Fibroblast of the conjunctiva (primary cell): ENCODE results near the gene FAM76A.
"Not testable (repeated sequence)": the region's sequence is repeated elsewhere in the genome, so short reads cannot be mapped to it uniquely, and the experiment has no call there.

ENCODE experiments used
- DNase-seq: peaks from one replicate; pipeline ENCODE4 v3.0.0-alpha.2; 2010; ENCODE audit warnings: low read depth

The FAM76A gene

GRCh38 chr1:27778056-27778455, 52.3 kb downstream of the FAM76A start:
- no peak for DNase-seq

DNA sequence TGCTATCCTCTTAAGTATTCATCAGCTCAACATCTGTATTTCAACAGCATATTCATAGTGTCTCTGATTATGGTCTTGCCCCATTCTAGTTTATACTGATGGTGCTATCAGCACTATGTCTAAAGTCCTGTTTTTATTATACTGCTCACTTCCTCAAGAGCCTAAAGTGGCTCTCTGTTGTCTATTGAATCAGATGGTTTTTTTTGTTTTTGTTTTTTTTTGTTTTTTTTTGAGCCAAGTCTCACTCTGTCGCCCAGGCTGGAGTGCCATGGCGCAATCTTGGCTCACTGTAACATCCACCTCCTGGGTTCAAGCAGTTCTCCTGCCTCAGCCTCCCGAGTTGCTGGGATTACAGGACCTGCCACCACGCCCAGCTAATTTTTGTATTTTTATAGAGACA, 53.4 kb downstream of the FAM76A start:
- no peak for DNase-seq

DNA sequence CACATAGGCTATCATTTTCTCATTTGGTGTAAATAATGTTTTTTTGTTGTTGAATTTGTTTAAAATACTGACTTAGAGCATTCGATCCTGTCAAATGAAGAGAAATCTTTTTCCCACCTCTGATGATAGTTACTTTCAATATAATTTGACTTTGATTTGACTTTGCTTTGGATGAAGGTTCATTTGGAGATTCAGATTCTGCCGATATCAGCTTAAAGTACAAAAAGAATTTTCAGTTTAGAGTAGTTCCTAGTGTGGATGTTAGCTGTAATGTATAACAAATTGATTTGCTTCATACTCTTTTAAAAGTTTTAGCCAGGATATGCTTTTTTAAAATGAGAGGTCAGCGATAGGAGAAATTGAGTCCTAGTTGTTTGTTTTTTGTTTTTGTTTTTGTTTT, 57.2 kb downstream of the FAM76A start:
- DNase-seq = no peak

DNA sequence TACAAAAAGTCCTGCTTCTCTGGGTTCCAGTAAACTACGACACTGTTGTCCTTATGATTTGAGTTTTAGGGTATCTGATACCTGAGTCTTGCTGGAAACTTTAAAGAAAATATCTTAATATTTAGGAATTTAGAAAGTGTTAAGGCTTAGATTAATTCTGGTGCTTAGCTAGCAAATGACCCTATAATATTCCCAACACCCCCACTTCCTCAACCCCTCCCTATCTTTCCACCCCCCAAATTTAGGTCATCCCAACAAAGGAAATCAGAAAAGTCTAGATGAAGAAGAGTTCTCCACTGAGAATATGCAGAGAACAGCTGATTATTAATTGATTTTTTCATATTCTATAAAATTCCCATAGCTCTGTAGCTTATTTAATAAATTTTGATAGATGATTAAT, 58.9 kb downstream of the FAM76A start:
- no peak for DNase-seq

DNA sequence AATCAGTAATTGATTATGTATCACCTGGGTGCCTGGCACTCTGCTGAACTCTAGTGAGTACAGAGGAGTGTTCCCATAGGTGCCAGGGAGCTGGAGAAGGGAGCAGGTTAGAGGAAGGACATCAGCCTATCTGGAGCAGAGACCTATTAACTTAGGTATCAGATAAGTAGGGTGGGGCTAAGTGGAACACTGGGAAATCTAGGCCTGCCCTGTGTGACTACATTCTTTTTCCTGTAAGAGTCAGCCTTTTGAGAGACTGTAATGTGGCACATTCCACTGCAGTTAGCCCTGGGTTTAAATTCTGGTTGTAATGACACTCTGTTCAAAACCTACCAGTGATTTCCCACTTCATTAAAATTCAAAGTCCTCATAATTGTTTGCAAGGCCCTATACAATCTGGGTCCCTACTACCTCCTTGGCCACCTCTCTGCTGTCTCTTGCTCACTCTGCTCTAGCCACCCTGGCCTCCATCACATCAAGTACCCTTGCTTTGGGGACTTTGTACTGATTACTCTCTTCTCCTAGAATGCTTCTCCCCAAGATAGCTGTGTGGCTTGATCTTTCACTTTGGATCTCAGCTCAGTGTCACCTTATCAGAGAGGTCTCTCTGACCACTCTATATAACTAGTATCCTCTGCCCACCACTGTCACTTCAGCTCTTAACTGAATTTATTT, 60.2 kb downstream of the FAM76A start:
- no peak for DNase-seq

DNA sequence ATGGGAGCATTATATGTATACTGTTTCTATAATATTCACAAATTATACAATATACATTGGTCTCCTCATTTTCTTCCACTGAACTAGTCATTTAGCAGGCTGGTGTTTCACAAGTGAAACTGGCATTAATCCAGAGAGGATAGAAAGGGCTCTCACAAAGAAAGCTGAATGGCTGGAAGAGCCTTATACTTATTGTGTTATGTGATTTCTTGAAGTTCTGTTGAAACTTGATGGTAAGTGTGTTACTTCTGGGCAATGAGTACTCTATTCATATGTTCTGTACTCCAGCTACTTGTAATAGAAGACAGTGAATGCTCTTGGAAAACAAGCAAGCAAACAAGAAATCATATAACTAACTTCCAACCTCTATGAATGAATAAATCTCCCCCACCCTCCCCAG, 62.1 kb downstream of the FAM76A start:
- DNase-seq = peak; percentile 45

- DNase-seq = no peak
Observed at GRCh38 chr1:27789540-27790041, 63.8 kb downstream of the FAM76A start.

GRCh38 chr1:27790270-27790669, 64.5 kb downstream of the FAM76A start:
- DNase-seq = not testable (repeated sequence)

DNA sequence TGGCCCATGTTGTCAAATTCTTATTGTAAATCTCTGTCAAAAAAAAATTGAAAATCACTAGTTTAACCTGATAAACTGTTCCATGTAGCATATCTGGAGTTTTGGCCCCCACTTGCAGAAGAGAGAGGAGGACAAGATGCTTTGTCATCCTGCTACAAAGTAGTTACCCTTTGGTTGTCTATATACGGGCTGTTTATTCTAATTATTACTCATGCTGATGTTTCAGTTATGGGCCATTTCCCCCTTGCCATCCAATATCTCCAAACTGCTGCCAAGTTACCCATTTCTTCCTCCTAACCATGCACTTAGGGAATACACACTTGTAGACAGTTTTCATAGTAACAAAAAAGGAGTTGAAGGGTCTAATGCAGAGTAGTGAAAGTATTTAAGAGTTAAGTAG, 69.8 kb downstream of the FAM76A start:
- DNase-seq = no peak

DNA sequence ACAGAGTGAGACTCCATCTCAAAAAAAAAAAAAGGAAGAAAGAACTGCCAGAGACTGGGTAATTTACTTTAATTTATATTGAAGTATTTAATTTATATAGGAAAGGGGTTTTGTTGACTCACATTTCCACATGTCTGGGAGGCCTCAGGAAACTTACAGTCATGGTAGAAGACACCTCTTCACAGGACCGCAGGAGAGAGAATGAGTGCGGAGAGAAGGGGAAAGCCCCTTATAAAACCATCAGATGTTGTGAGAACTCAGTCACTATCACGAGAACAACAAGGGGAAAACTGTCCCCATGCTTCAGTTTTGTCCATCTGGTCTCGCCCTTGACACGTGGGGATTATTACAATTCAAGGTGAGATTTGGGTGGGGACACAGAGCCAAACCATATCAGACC, 79.0 kb downstream of the FAM76A start:
- no peak for DNase-seq

GRCh38 chr1:27806758-27807157, 81.0 kb downstream of the FAM76A start:
- no peak for DNase-seq

DNA sequence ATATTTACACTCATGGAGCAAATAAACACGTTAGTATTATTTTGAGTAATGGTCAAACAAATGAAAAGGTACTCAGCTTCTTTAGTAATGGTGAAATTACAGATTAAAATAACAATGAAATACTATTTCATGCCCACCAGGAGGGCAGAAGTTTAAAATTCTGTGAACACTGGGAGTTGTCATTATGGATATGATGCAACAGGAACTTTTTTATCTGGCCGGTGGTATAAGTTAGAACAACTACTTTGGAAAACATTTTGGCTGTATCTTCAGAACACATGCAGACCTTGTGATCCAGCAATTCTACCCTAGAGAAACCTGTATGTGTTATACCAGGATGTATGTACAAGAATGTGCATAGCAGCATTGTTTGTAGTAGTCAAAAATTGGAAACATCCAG, 81.6 kb downstream of the FAM76A start:
- DNase-seq = no peak

GRCh38 chr1:27808131-27808530, 82.4 kb downstream of the FAM76A start:
- DNase-seq = not testable (repeated sequence)

DNA sequence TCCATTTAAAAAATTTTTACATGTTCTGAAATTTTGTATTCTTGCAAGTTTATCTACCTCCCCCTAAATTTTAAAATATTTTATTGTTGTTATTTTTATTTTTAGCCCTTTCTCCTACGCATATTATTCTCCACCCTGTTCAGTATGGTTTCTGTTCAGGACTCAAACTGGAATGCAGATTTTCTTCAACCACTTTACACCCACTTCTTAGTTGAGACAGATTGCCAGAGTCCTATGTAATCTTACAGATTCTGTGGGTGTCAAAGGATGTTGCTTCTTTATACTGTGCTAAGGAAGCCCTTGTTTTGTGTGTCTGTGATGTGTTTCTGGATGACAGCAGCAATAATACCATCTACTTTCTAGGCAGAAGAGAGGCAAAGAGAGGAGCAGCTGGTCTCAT, 84.1 kb downstream of the FAM76A start:
- DNase-seq = no peak

- DNase-seq = no peak
Observed at GRCh38 chr1:27811741-27812500, 86.2 kb downstream of the FAM76A start.
